ACC112 (cell line): ENCODE data around the gene TCHP.

Experiments used
- H2AFZ ChIP-seq: fragments of 200-600 bp; sonication (generic); one replicate; pipeline ENCODE4 v1.6.0; 2017; ENCODE audit warnings: antibody characterized with exemption, low read length; ENCODE audit not compliant: unreplicated experiment
- H3K27ac ChIP-seq: fragments of 200-600 bp; sonication (generic); 2 replicates; pipeline ENCODE4 v1.5.1; 2014; ENCODE audit warnings: low read depth, mild to moderate bottlenecking, antibody characterized with exemption, low read length, moderate library complexity
- H3K27me3 ChIP-seq: fragments of 200-600 bp; sonication (generic); 2 replicates; pipeline ENCODE4 v1.6.1; 2014; ENCODE audit warnings: mild to moderate bottlenecking, antibody characterized with exemption, low read length, moderate library complexity, mixed read lengths; ENCODE audit not compliant: insufficient read depth
- H3K36me3 ChIP-seq: fragments of 200-600 bp; sonication (generic); 2 replicates; pipeline ENCODE4 v1.6.1; 2016; ENCODE audit warnings: mild to moderate bottlenecking, antibody characterized with exemption, low read length, moderate library complexity, mixed read lengths; ENCODE audit not compliant: insufficient read depth
- H3K4me1 ChIP-seq: fragments of 200-600 bp; sonication (generic); one replicate; pipeline ENCODE4 v1.6.1; 2016; ENCODE audit warnings: low read length, mixed read lengths; ENCODE audit not compliant: insufficient read depth, unreplicated experiment, control insufficient read depth
- H3K4me3 ChIP-seq: fragments of 200-600 bp; sonication (generic); 2 replicates; pipeline ENCODE4 v1.5.1; 2014; ENCODE audit warnings: mild to moderate bottlenecking, low read depth, low read length
- H3K79me2 ChIP-seq: fragments of 200-600 bp; sonication (generic); one replicate; pipeline ENCODE4 v1.6.0; 2016; ENCODE audit warnings: low read length; ENCODE audit not compliant: control insufficient read depth, unreplicated experiment, insufficient read depth

TCHP gene

GRCh38 chr12:109950625-109951024 lies 50.6 kb downstream of the TCHP start:
- Histone ChIP-seq H3K4me3 (peak overlapping the region; percentile 55; the same call in 1 of the 2 replicates), H3K36me3 (peaks cover 21% of the 10 kb centered on the region), H3K27ac (peak overlapping the region; percentile 97)

GRCh38 chr12:109951136-109951535 lies 51.1 kb downstream of the TCHP start:
- Histone ChIP-seq H3K4me3 (peak overlapping the region; percentile 55; the same call in 1 of the 2 replicates), H3K27ac (peak overlapping the region; percentile 97)

More at GRCh38 chr12:109950625-109951024, 50.6 kb downstream of the TCHP start:
- Histone ChIP-seq H2AFZ (no peak overlapping the region), H3K79me2 (no peaks in the 10 kb centered on the region), H3K27me3 (no peaks in the 10 kb centered on the region), H3K4me1 (peaks cover 32% of the 10 kb centered on the region)

GRCh38 chr12:109951751-109952150 lies 51.7 kb downstream of the TCHP start:
- H3K4me1 ChIP-seq, result peaks cover 32% of the 10 kb centered on the region
- no peaks in the 10 kb centered on the region for H3K27me3 ChIP-seq
- H2AFZ ChIP-seq, result no peak overlapping the region
- H3K4me3 ChIP-seq, result peak overlapping the region; percentile 55; the same call in 1 of the 2 replicates
- H3K36me3 ChIP-seq, result peaks cover 24% of the 10 kb centered on the region
- no peaks in the 10 kb centered on the region for H3K79me2 ChIP-seq
- peak overlapping the region; percentile 97 for H3K27ac ChIP-seq

More at GRCh38 chr12:109951136-109951535, 51.1 kb downstream of the TCHP start:
- Histone ChIP-seq H3K79me2 (no peaks in the 10 kb centered on the region), H2AFZ (no peak overlapping the region), H3K27me3 (no peaks in the 10 kb centered on the region), H3K4me1 (peaks cover 32% of the 10 kb centered on the region), H3K36me3 (peaks cover 21% of the 10 kb centered on the region)

- H3K4me3 ChIP-seq, result peak overlapping the region; percentile 55; the same call in 1 of the 2 replicates
- peaks cover 32% of the 10 kb centered on the region for H3K4me1 ChIP-seq
- H3K36me3 ChIP-seq, result peaks cover 20% of the 10 kb centered on the region
- no peaks in the 10 kb centered on the region for H3K27me3 ChIP-seq
- H3K27ac ChIP-seq, result peak overlapping the region; percentile 97
- no peaks in the 10 kb centered on the region for H3K79me2 ChIP-seq
- no peak overlapping the region for H2AFZ ChIP-seq
Measured at GRCh38 chr12:109952160-109952858, 52.2 kb downstream of the TCHP start.

- no peaks in the 10 kb centered on the region for H3K27me3 ChIP-seq
- H2AFZ ChIP-seq, result no peak overlapping the region
- peaks cover 32% of the 10 kb centered on the region for H3K4me1 ChIP-seq
- H3K27ac ChIP-seq, result peak overlapping the region; percentile 97
- peaks cover 18% of the 10 kb centered on the region for H3K36me3 ChIP-seq
- H3K4me3 ChIP-seq, result no peak overlapping the region
- H3K79me2 ChIP-seq, result no peaks in the 10 kb centered on the region
Measured at GRCh38 chr12:109952873-109953272, 52.8 kb downstream of the TCHP start.

GRCh38 chr12:109953656-109954055 lies 53.6 kb downstream of the TCHP start:
- Histone ChIP-seq H3K4me1 (peaks cover 32% of the 10 kb centered on the region), H2AFZ (no peak overlapping the region), H3K79me2 (no peaks in the 10 kb centered on the region), H3K27ac (no peak overlapping the region), H3K4me3 (no peak overlapping the region), H3K36me3 (peaks cover 22% of the 10 kb centered on the region), H3K27me3 (no peaks in the 10 kb centered on the region)

GRCh38 chr12:109958374-109958773 lies 58.3 kb downstream of the TCHP start:
- peaks cover 16% of the 10 kb centered on the region for H3K36me3 ChIP-seq
- no peaks in the 10 kb centered on the region for H3K27me3 ChIP-seq
- H3K4me3 ChIP-seq, result no peak overlapping the region
- H3K27ac ChIP-seq, result no peak overlapping the region
- no peak overlapping the region for H2AFZ ChIP-seq
- no peaks in the 10 kb centered on the region for H3K4me1 ChIP-seq
- H3K79me2 ChIP-seq, result no peaks in the 10 kb centered on the region

- Histone ChIP-seq H3K27me3 (no peaks in the 10 kb centered on the region), H3K36me3 (peaks cover 16% of the 10 kb centered on the region), H2AFZ (no peak overlapping the region), H3K4me3 (no peak overlapping the region), H3K27ac (no peak overlapping the region), H3K4me1 (no peaks in the 10 kb centered on the region), H3K79me2 (no peaks in the 10 kb centered on the region)
Measured at GRCh38 chr12:109959411-109960093, 59.5 kb downstream of the TCHP start.

GRCh38 chr12:109961201-109961600 lies 61.1 kb downstream of the TCHP start:
- no peak overlapping the region for H3K27ac ChIP-seq

GRCh38 chr12:109961612-109962011 lies 61.5 kb downstream of the TCHP start:
- Histone ChIP-seq H3K27ac (no peak overlapping the region), H2AFZ (no peak overlapping the region), H3K27me3 (no peaks in the 10 kb centered on the region), H3K4me3 (no peak overlapping the region), H3K36me3 (peaks cover 17% of the 10 kb centered on the region), H3K79me2 (no peaks in the 10 kb centered on the region), H3K4me1 (no peaks in the 10 kb centered on the region)

More at GRCh38 chr12:109961201-109961600, 61.1 kb downstream of the TCHP start:
- Histone ChIP-seq H3K79me2 (no peaks in the 10 kb centered on the region), H3K4me3 (no peak overlapping the region), H2AFZ (no peak overlapping the region), H3K27me3 (no peaks in the 10 kb centered on the region), H3K36me3 (peaks cover 18% of the 10 kb centered on the region), H3K4me1 (no peaks in the 10 kb centered on the region)

- Histone ChIP-seq H3K27ac (no peak overlapping the region), H3K79me2 (no peaks in the 10 kb centered on the region), H3K27me3 (no peaks in the 10 kb centered on the region), H3K36me3 (peaks cover 17% of the 10 kb centered on the region), H2AFZ (no peak overlapping the region), H3K4me1 (no peaks in the 10 kb centered on the region), H3K4me3 (no peak overlapping the region)
Measured at GRCh38 chr12:109962398-109962797, 62.3 kb downstream of the TCHP start.
